CD4-positive, alpha-beta T cell (primary cell): Measurements from ENCODE around the gene SRPK1. TPM values are rescaled to one million over a fixed set of nuclear protein-coding genes. Genes with fewer than 3 reads are reported as not detected.
"Not testable (repeated sequence)": the region's sequence is repeated elsewhere in the genome, so short reads cannot be mapped to it uniquely, and the experiment has no call there.

Experiments
- ATAC-seq: fragments of 200-7000 bp; cut with Tn5 transposase; one replicate; pipeline ENCODE4 v1.10.0; 2022; ENCODE audit warnings: mild to moderate bottlenecking; ENCODE audit not compliant: poor library complexity
- CTCF ChIA-PET: fragments of 350-600 bp; sonication (Branson Sonifier 250); formaldehyde crosslinking; loops from one replicate; lab custom pipeline; 2021; ENCODE audit warnings: antibody characterized with exemption, inconsistent platforms; lab: Charles Lee
- POLR2A ChIA-PET: fragments of 350-600 bp; sonication (Branson Sonifier 250); formaldehyde crosslinking; loops from one replicate; lab custom pipeline; 2021; ENCODE audit warnings: antibody characterized with exemption, inconsistent platforms; lab: Charles Lee
- DNase-seq, 14 experiments: peaks; one replicate each; pipeline ENCODE4 v3.0.0-alpha.2; 2013 to 2020; ENCODE audit warnings: mixed read lengths in 2 of 14
- H3K27ac ChIP-seq, 2 donors: one replicate each; pipeline versions ENCODE4 v1.5.1 to v1.7.0; 2013; ENCODE audit warnings: low read length in 2 of 2, low read depth in 1 of 2, mild to moderate bottlenecking in 1 of 2
- H3K27me3 ChIP-seq, 2 experiments: 1 replicate in 1 of 2; 2 replicates in 1 of 2; pipeline versions ENCODE4 v1.6.1 to v1.7.0; 2013; ENCODE audit warnings: low read length in 2 of 2, control low read depth in 1 of 2, mild to moderate bottlenecking in 1 of 2, moderate library complexity in 1 of 2; ENCODE audit not compliant: insufficient read depth in 2 of 2, control insufficient read depth in 1 of 2
- H3K36me3 ChIP-seq: one replicate; pipeline ENCODE4 v1.6.1; 2013; ENCODE audit warnings: low read length, control low read depth; ENCODE audit not compliant: insufficient read depth
- H3K4me1 ChIP-seq: one replicate; pipeline ENCODE4 v1.6.1; 2013; ENCODE audit warnings: low read length, control low read depth; ENCODE audit not compliant: insufficient read depth
- H3K4me3 ChIP-seq: one replicate; pipeline ENCODE4 v1.5.1; 2013; ENCODE audit warnings: mild to moderate bottlenecking, low read length, moderate library complexity
- H3K9me3 ChIP-seq, 2 experiments: 1 replicate in 1 of 2; 2 replicates in 1 of 2; pipeline versions ENCODE4 v1.6.1 to v1.7.0; 2013; ENCODE audit warnings: low read length in 2 of 2, mild to moderate bottlenecking in 2 of 2, control low read depth in 1 of 2, moderate library complexity in 1 of 2; ENCODE audit not compliant: control insufficient read depth in 1 of 2, insufficient read depth in 1 of 2
- H3K27ac Mint-ChIP-seq: one replicate; pipeline ENCODE4 v1.8.0; 2020; ENCODE audit warnings: mixed read lengths
- H3K27me3 Mint-ChIP-seq: one replicate; pipeline ENCODE4 v1.8.0; 2021; ENCODE audit warnings: mixed read lengths
- H3K36me3 Mint-ChIP-seq: one replicate; pipeline ENCODE4 v1.8.0; 2021; ENCODE audit warnings: low read depth, mixed read lengths
- H3K4me1 Mint-ChIP-seq: one replicate; pipeline ENCODE4 v1.8.0; 2021; ENCODE audit warnings: low read depth, mixed read lengths
- H3K4me3 Mint-ChIP-seq: one replicate; pipeline ENCODE4 v1.8.0; 2020; ENCODE audit warnings: mild to moderate bottlenecking, mixed read lengths
- H3K9me3 Mint-ChIP-seq: one replicate; pipeline ENCODE4 v1.8.0; 2020; ENCODE audit warnings: mixed read lengths
- intact Hi-C, 2 experiments: fragments of 100-400 bp; cut with DNase I in 1 of 2; cut with micrococcal nuclease in 1 of 2; formaldehyde crosslinking; loops; one replicate each; pipeline versions ENCODE4 v1.15.1 to v1.9.0; 2023 to 2025; cut with DNase I, micrococcal nuclease
- total RNA-seq, 174 experiments: library from RNA in 2 of 174; stranded (reverse) in 2 of 174; gene quantifications; one replicate each; pipeline ENCODE4 v1.2.3 and lab custom pipeline; 2021 to 2026
- TF ChIP-seq, protein P1 (sequence below): fragments of 200-600 bp; IDR thresholded peaks from one replicate; pipeline ENCODE4 v1.8.0; 2022; ENCODE audit warnings: antibody characterized with exemption, mild to moderate bottlenecking

SRPK1 gene
- total RNA-seq, 2 experiments from 2014 or later, result 23.0 to 29.1 TPM

DNA sequence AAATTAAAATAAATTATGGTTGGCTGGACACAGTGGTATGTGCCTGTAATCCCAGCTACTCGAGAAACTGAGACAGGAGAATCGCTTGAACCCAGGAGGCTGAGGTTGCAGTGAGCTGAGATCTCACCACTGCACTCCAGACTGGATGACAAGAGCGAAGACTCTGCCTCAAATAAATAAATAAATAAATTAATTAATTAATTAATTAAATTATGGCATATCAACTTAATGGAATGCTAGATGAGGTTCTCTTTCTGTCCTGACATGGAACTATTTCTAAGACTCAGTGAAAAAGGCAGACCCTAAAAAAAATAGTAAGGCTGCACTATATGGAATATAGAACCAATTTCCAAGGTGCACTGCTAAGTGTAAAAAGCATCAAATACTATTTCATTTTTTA, 4.8 kb downstream of the SRPK1 start:
- Mint-ChIP-seq H3K27ac (no peak overlapping the region), H3K27me3 (no peaks in the 10 kb centered on the region), H3K4me3 (no peak overlapping the region), H3K4me1 (peaks cover 37% of the 10 kb centered on the region), H3K9me3 (no peaks in the 10 kb centered on the region), H3K36me3 (peaks cover 63% of the 10 kb centered on the region)
- no peaks in the 10 kb centered on the region for H3K27me3 ChIP-seq
- ChIA-PET POLR2A (no interaction called here), CTCF (no interaction called here)
- DNase-seq, result no peak
- ATAC-seq, result no peak
- peaks cover 0 to 5% of the 10 kb centered on the region in 2 experiments for H3K9me3 ChIP-seq
- H3K36me3 ChIP-seq, result peaks cover 12% of the 10 kb centered on the region
- TF ChIP-seq, protein P1, sequence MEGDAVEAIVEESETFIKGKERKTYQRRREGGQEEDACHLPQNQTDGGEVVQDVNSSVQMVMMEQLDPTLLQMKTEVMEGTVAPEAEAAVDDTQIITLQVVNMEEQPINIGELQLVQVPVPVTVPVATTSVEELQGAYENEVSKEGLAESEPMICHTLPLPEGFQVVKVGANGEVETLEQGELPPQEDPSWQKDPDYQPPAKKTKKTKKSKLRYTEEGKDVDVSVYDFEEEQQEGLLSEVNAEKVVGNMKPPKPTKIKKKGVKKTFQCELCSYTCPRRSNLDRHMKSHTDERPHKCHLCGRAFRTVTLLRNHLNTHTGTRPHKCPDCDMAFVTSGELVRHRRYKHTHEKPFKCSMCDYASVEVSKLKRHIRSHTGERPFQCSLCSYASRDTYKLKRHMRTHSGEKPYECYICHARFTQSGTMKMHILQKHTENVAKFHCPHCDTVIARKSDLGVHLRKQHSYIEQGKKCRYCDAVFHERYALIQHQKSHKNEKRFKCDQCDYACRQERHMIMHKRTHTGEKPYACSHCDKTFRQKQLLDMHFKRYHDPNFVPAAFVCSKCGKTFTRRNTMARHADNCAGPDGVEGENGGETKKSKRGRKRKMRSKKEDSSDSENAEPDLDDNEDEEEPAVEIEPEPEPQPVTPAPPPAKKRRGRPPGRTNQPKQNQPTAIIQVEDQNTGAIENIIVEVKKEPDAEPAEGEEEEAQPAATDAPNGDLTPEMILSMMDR, result no peak
- H3K27ac ChIP-seq, result no peak overlapping the region
- intact Hi-C loops, result no loop called here
- no peak overlapping the region for H3K4me3 ChIP-seq
- peaks cover 11% of the 10 kb centered on the region for H3K4me1 ChIP-seq

DNA sequence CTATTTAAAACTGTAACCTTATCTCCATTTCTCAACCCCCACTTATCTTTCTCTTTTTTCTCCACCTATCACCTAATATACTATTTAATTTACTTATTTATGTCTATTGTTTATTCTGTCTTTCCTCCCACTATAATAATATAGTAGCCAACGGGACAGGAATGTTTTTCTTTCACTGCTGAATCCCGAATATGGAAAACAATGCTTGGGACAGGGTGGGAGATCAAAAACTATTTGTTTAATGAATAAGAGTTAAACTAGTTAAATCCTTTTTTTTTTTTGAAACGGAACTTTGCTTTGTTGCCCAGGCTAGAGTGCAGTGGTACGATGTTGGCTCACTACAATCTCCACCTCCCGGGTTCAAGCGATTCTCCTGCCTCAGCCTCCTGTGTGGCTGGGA, 6.4 kb downstream of the SRPK1 start:
- peaks cover 33% of the 10 kb centered on the region for H3K4me1 Mint-ChIP-seq
- no peak overlapping the region for H3K4me3 Mint-ChIP-seq
- TF ChIP-seq, protein P1, result no peak
- CTCF ChIA-PET, result interaction anchor here (0.7 kb wide), 1 partner anchor 292 kb away, joined by 3 read pairs; no protein-coding TSS in a partner anchor
- H3K4me3 ChIP-seq, result no peak overlapping the region
- POLR2A ChIA-PET, result no interaction called here
- H3K27ac ChIP-seq, result no peak overlapping the region
- ATAC-seq (no peak), DNase-seq (no peak)
- intact Hi-C loops, result no loop called here
- no peaks in the 10 kb centered on the region for H3K27me3 ChIP-seq
- peaks cover 3% of the 10 kb centered on the region for H3K4me1 ChIP-seq
- H3K27ac Mint-ChIP-seq, result no peak overlapping the region
- H3K9me3 ChIP-seq, result peaks cover 1 to 10% of the 10 kb centered on the region in 2 experiments
- H3K9me3 Mint-ChIP-seq, result peaks cover 3% of the 10 kb centered on the region
- H3K36me3 Mint-ChIP-seq, result peaks cover 69% of the 10 kb centered on the region
- no peaks in the 10 kb centered on the region for H3K27me3 Mint-ChIP-seq
- H3K36me3 ChIP-seq, result peaks cover 19% of the 10 kb centered on the region

DNA sequence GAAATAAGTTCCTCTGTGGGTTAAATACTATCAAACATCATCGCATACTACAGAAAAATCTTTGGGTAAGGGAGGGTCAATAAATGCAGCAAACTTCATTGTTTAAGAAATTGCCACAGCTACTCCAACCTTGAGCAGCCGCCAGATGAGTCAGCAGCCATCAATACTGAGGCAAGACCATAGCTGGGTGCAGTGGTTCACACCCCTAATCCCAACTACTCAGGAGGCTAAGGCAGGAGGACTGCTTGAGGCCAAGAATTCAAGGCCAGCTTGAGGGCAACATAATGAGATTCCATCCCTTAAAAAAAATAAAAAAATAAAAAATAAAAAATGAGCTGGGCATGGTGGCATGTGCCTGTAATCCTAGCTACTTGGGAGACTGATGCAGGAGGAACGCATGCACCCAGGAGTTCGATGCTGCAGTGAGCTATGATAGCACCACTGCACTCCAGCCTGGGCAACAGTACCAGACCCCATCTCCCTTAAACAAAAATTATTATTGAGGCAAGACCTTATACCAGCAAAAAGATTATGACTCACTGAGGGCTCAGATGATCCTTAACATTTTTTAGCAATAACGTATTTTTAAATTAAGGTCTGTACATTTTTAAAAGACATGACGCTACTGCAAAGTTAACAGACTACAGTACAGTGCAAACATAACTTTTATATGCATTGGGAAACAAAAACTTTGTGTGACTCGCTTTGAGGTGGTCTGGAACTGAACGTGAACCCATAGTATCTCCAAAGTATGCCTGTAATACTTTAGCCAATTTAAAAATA, 8.8 kb downstream of the SRPK1 start:
- intact Hi-C loops, result no loop called here

DNA sequence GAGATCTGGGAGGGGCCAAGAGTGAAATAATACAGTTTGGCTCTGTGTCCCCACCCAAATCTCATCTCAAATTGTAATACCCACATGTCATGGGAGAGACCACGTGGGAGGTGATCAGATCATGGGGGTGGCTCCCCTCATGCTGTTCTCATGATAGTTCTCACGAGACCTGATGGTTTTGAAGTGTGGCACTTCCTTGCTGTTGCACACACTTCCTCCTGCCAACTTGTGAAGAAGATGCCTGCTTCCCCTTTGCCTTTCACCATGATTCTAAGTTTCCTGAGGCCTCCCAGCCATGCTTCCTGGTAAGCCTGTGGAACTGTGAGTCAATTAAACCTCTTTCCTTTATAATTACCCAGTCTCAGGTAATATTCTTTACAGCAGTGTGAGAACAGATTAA, 11.3 kb downstream of the SRPK1 start:
- peaks cover 12 to 18% of the 10 kb centered on the region in 2 experiments for H3K9me3 ChIP-seq
- H3K4me1 ChIP-seq, H3K27me3 ChIP-seq, intact Hi-C loops, DNase-seq, H3K27me3 Mint-ChIP-seq, CTCF ChIA-PET, H3K4me3 Mint-ChIP-seq, ATAC-seq, H3K27ac Mint-ChIP-seq, POLR2A ChIA-PET, H3K4me3 ChIP-seq, H3K27ac ChIP-seq: not testable (repeated sequence)
- peaks cover 29% of the 10 kb centered on the region for H3K36me3 ChIP-seq
- H3K9me3 Mint-ChIP-seq, result peaks cover 12% of the 10 kb centered on the region
- peaks cover 21% of the 10 kb centered on the region for H3K4me1 Mint-ChIP-seq
- peaks cover 71% of the 10 kb centered on the region for H3K36me3 Mint-ChIP-seq

More for the DNA sequence above, 8.8 kb downstream of the SRPK1 start:
- H3K36me3 Mint-ChIP-seq, result peaks cover 79% of the 10 kb centered on the region
- DNase-seq, result no peak
- no peaks in the 10 kb centered on the region for H3K27me3 Mint-ChIP-seq
- POLR2A ChIA-PET, result no interaction called here
- TF ChIP-seq, protein P1, result no peak
- peaks cover 20% of the 10 kb centered on the region for H3K4me1 Mint-ChIP-seq
- H3K4me3 ChIP-seq, result no peak overlapping the region
- H3K4me1 ChIP-seq, result no peaks in the 10 kb centered on the region
- CTCF ChIA-PET, result no interaction called here
- H3K9me3 ChIP-seq, result peaks cover 12 to 18% of the 10 kb centered on the region in 2 experiments
- H3K27ac ChIP-seq, result no peak overlapping the region
- no peak for ATAC-seq
- peaks cover 12% of the 10 kb centered on the region for H3K9me3 Mint-ChIP-seq
- H3K27ac Mint-ChIP-seq, result no peak overlapping the region
- H3K4me3 Mint-ChIP-seq, result no peak overlapping the region
- H3K36me3 ChIP-seq, result peaks cover 26% of the 10 kb centered on the region
- H3K27me3 ChIP-seq, result no peaks in the 10 kb centered on the region

DNA sequence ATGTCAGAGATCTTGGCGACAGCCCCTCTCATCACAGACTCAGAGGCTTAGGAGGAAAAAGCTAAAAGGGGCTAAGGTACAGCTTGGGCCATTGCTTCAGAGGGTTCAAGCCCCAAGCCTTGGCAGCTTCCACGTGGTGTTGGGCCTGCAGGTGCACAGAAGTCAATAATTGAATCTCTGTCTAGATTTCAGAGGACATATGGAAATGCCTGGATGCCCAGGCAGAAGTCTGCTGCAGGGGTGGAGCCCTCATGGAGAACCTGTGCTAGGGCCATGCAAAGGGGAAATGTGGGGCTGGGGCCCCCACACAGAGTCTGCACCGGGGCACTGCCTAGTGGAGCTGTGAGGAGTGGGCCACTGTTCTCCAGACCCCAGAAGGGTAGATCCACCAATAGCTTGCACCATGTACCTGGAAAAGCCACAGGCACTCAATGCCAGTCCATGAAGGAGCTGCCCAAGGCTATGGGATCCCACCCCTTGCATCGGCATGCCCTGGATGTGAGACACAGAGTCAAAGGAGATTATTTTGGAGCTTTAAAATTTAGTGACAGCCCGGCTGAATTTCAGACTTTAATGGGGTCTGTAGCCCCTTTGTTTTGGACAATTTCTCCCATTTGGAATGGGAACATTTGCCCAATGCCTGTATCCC, 12.0 kb downstream of the SRPK1 start:
- H3K4me3 ChIP-seq, DNase-seq, H3K4me1 ChIP-seq, H3K27me3 Mint-ChIP-seq, H3K27ac Mint-ChIP-seq, H3K27me3 ChIP-seq, intact Hi-C loops, H3K4me3 Mint-ChIP-seq, POLR2A ChIA-PET, ATAC-seq, CTCF ChIA-PET, H3K27ac ChIP-seq: not testable (repeated sequence)
- peaks cover 12% of the 10 kb centered on the region for H3K9me3 Mint-ChIP-seq
- peaks cover 12 to 18% of the 10 kb centered on the region in 2 experiments for H3K9me3 ChIP-seq
- H3K36me3 ChIP-seq, result peaks cover 29% of the 10 kb centered on the region
- H3K36me3 Mint-ChIP-seq, result peaks cover 71% of the 10 kb centered on the region
- peaks cover 21% of the 10 kb centered on the region for H3K4me1 Mint-ChIP-seq
